IgD-negative memory B cell (primary cell): Measurements from ENCODE around the gene AGAP5. TPM values are rescaled to one million over a fixed set of nuclear protein-coding genes. Genes with fewer than 3 reads are reported as not detected.

Experiments used
- H3K27ac Mint-ChIP-seq, 3 donors: one replicate each; pipeline ENCODE4 v1.8.0; 2020 to 2022; ENCODE audit warnings: mild to moderate bottlenecking in 3 of 3, mixed read lengths in 3 of 3, moderate library complexity in 1 of 3
- H3K27me3 Mint-ChIP-seq: one replicate; pipeline ENCODE4 v1.8.0; 2021; ENCODE audit warnings: mixed read lengths
- H3K36me3 Mint-ChIP-seq: one replicate; pipeline ENCODE4 v1.8.0; 2020; ENCODE audit warnings: mild to moderate bottlenecking, mixed read lengths
- H3K4me1 Mint-ChIP-seq, 3 donors: one replicate each; pipeline ENCODE4 v1.8.0; 2020 to 2022; ENCODE audit warnings: mixed read lengths in 3 of 3, mild to moderate bottlenecking in 1 of 3
- H3K4me3 Mint-ChIP-seq, 4 donors: one replicate each; pipeline ENCODE4 v1.8.0; 2020 to 2022; ENCODE audit warnings: mild to moderate bottlenecking in 4 of 4, mixed read lengths in 4 of 4, moderate library complexity in 3 of 4
- H3K9me3 Mint-ChIP-seq, 3 donors: one replicate each; pipeline ENCODE4 v1.8.0; 2020 to 2021; ENCODE audit warnings: mixed read lengths in 3 of 3, mild to moderate bottlenecking in 1 of 3
- polyA plus RNA-seq: library from polyadenylated mRNA; unstranded; fragments of 300-500 nt; fragmentation: Illumina TruSeq; gene quantifications from one replicate; pipeline ENCODE4 v1.2.3, GENCODE V29; 2021

Gene AGAP5
- polyA plus RNA-seq, 1 donor from 2014 or later = 0.99 TPM

DNA sequence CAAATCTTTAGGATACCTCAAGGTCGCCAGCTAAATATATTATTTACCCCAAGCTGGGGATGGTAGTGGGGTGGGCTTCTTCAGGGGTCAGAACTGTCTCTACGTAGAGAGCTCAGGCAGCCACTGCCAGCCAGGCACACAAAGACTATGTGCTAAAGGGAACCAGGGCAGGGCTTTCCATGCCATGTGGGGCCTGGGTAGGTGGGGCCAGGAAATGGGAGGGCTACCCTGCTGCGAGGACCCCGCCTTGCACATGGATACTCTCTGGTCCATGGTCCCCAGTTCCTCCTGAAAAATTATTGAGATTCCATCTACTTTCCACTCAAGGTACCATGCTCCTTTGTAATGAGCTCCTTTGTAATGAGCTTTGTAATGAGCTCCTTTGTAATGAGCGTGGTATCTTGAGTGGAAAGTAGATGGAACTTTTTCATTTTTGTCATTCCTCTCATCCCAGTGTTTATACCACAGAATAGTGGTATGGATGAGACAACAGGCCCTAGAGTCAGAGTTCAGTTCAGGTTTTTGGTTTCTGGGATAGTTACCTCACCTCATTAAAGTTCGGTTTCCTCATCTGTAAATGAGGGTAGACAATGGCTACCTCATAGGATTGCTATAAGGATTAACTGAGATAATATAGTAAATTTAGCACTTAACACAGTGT lies 47.9 kb downstream of the AGAP5 start:
- no peak overlapping the region for H3K4me3 Mint-ChIP-seq
- peaks cover 5 to 11% (median 6%) of the 10 kb centered on the region in 3 donors for H3K4me1 Mint-ChIP-seq

DNA sequence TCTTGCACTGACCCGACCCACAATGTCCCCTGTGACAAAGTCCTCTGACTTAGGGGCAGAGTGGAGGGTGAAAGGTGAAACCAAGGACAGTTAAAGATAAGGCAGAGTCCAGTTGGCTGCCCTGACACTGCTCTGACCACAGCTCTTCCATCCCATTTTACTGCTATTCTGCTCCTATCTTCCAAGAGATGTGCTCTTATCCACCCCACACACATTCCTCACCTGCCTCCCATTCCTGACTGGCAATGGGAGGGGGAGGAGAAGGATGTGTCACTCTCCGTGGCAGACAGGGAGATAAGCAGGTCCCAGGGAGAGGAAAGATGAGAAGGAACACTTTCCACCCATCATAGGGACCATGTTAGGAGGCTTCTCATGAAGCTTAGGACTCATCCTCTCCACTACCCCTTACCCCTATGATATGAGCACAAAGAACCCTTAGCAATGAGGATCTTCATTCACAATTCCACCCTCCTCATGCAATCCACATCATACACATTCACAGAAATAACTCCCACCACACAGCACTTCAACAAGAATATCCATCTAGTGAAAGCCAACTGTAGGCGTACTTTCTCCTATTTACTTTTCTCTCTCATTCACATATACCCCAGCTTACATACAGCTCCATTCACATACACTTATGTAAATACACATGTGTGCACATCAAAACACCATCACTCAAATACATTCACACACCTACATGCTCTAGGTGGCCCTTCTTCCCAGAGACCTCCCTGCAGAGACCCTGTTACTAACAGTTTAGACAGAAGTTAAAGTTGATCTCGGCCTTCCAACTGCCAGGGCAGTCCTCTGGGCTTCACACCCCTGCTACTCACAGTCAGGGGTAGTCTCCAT lies 48.7 kb downstream of the AGAP5 start:
- no peaks in the 10 kb centered on the region for H3K27me3 Mint-ChIP-seq
- peak overlapping the region in 3 of 4 donors; percentile 0 to 65 (median 35) for H3K4me3 Mint-ChIP-seq
- peaks cover 6 to 13% (median 6%) of the 10 kb centered on the region in 3 donors for H3K4me1 Mint-ChIP-seq
- H3K9me3 Mint-ChIP-seq = no peaks in the 10 kb centered on the region
- no peaks in the 10 kb centered on the region for H3K36me3 Mint-ChIP-seq
- no peak overlapping the region for H3K27ac Mint-ChIP-seq

More for the DNA sequence above, 47.9 kb downstream of the AGAP5 start:
- H3K27ac Mint-ChIP-seq = no peak overlapping the region
- H3K9me3 Mint-ChIP-seq = no peaks in the 10 kb centered on the region
- peaks cover 2% of the 10 kb centered on the region for H3K27me3 Mint-ChIP-seq
- no peaks in the 10 kb centered on the region for H3K36me3 Mint-ChIP-seq

DNA sequence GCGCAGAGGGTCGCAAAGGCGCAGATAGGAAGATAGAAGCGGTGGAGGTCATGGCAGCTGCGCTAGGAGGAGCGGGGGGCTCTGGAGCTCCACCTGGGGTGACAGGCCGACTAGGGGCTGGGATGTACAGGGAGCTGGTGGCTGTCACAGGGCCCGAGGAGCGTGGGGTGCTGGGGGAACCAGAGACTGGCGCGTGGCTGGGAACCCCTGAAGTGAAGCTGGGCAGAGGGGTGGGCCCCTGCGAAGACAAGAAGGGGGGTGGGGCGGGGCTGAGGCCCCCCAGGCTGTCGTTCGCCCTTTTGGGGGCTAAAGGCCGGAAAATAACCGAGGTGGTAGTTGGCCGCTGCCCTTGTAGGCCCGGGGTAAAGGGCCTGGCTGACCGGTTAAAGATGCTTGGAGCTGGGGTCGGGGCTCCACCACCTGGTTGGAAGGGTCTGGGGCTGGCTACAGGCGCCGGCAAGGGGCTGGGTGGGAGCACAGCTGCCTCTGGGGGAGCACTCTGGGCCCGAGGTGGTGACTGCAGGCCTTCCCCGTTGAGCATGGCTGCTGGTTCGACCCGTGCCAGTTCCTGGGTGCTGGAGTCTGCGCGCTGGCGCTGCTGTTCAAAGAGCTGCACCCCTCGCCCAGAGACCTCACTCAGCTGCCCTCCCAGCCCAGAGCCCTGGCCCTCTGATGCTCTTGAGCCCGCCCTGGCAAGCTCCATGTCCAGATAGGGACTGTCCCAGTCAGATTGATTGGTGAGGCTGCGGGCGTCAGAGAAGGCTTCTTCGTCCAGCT lies 49.8 kb downstream of the AGAP5 start:
- Mint-ChIP-seq H3K9me3 (no peaks in the 10 kb centered on the region), H3K36me3 (no peaks in the 10 kb centered on the region), H3K27ac (peak overlapping the region in 1 of 3 donors; percentile 43), H3K4me1 (peaks cover 10 to 15% (median 10%) of the 10 kb centered on the region in 3 donors), H3K4me3 (peak overlapping the region in 3 of 4 donors; percentile 71 to 86 (median 83)), H3K27me3 (no peaks in the 10 kb centered on the region)

GRCh38 chr10:73647211-73647874 lies 50.6 kb downstream of the AGAP5 start:
- peak overlapping the region in 3 of 4 donors; percentile 71 to 86 (median 83) for H3K4me3 Mint-ChIP-seq
- H3K27ac Mint-ChIP-seq = peak overlapping the region in 1 of 3 donors; percentile 43
- peaks cover under 1% of the 10 kb centered on the region for H3K27me3 Mint-ChIP-seq
- no peaks in the 10 kb centered on the region for H3K36me3 Mint-ChIP-seq
- H3K4me1 Mint-ChIP-seq = peaks cover 10 to 15% (median 10%) of the 10 kb centered on the region in 3 donors
- no peaks in the 10 kb centered on the region for H3K9me3 Mint-ChIP-seq

DNA sequence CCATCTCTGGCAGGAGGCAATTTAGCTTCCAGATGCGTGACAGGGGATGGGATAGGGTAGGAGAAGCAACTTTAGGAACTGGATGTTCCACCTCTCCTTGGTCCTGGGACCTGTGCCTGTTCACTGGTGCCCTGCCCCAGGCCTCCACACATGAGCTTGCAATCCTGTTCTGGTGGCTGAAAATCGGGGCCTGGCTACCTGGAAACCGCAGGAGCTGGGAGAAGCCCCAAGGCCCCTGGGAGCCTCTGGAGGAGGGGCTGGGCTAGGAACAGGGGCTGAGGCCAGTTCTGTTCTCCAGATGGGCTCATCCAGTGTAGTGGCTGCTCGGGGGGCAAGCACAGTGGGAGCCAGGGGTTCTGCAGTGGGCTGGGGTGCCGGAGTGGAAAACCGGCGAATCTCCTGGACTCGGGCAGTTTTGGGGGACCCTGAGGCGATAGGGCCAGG lies 51.3 kb downstream of the AGAP5 start:
- Mint-ChIP-seq H3K9me3 (no peaks in the 10 kb centered on the region), H3K27ac (no peak overlapping the region), H3K36me3 (no peaks in the 10 kb centered on the region), H3K4me1 (peaks cover 10 to 15% (median 10%) of the 10 kb centered on the region in 3 donors), H3K27me3 (peaks cover 2% of the 10 kb centered on the region), H3K4me3 (peak overlapping the region in 2 of 4 donors; percentile 38 to 83)

DNA sequence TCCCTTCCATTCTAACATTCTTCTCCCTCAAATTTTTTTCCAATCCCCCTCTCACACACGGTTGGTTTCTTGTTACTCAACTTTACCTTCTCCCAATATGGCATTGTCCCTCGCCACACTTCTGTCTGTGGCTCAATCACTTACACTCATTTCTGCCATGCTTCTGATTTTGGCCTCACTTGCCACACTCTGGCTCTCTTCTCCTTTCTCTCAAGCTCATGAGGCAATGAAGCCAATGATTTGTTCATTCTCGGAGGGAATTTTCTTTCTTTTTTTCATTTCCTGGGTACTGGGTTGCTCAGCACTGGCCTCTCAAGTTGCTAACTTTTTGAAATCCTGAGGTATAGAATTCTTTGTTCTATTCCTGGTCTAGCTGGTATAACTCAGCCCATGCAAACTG lies 52.7 kb downstream of the AGAP5 start:
- H3K4me1 Mint-ChIP-seq = peaks cover 5 to 7% (median 6%) of the 10 kb centered on the region in 3 donors
- peaks cover 2% of the 10 kb centered on the region for H3K27me3 Mint-ChIP-seq
- peak overlapping the region in 1 of 3 donors; percentile 41 for H3K27ac Mint-ChIP-seq
- no peaks in the 10 kb centered on the region for H3K36me3 Mint-ChIP-seq
- peak overlapping the region in 1 of 4 donors; percentile 30 for H3K4me3 Mint-ChIP-seq
- no peaks in the 10 kb centered on the region for H3K9me3 Mint-ChIP-seq

- no peaks in the 10 kb centered on the region for H3K9me3 Mint-ChIP-seq
- H3K27ac Mint-ChIP-seq = peak overlapping the region in 1 of 3 donors; percentile 69
Observed at GRCh38 chr10:73644767-73645166, 53.1 kb downstream of the AGAP5 start.

DNA sequence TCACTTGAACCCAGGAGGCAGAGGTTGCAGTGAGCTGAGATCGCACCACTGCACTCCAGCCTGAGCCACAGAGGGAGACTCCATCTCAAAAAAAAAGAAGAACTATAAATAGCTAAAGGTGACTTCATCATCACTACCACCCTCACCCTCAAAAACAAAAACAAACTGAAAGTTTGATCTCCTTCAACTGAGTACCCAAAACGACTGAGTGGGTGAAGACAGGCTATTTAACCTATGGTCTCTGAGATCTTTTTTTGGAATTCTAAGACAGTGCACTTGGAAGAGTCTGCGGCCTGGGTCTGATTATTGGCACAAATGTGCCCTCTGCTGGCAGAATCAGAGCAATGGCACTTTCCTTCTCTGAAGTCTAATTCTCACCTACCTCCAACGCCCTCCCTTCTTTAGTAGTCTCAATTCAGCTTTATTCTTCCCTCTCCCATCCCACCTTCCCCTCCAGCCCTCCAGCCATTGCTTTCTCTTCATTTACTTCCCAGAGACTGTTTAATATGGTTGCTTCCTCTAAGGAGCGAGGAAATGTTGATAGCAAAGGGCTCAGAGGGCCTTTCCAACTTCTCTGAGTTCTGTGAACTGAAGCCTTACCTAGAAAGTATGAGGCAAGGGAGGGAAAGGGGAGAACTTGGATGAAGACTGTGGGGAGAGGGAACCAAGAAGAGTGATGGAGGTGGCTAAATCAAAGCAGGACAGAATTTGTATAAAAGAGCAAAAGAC lies 53.7 kb downstream of the AGAP5 start:
- H3K27ac Mint-ChIP-seq = peak overlapping the region in 1 of 3 donors; percentile 69
- peak overlapping the region; percentile 1 to 83 (median 44) for H3K4me3 Mint-ChIP-seq
- peaks cover 4% of the 10 kb centered on the region in 3 donors for H3K4me1 Mint-ChIP-seq
- H3K36me3 Mint-ChIP-seq = no peaks in the 10 kb centered on the region
- peaks cover 2% of the 10 kb centered on the region for H3K27me3 Mint-ChIP-seq
- H3K9me3 Mint-ChIP-seq = no peaks in the 10 kb centered on the region

More at GRCh38 chr10:73644767-73645166, 53.1 kb downstream of the AGAP5 start:
- H3K4me1 Mint-ChIP-seq = peaks cover 4 to 5% (median 4%) of the 10 kb centered on the region in 3 donors
- H3K27me3 Mint-ChIP-seq = peaks cover 2% of the 10 kb centered on the region
- no peaks in the 10 kb centered on the region for H3K36me3 Mint-ChIP-seq
- peak overlapping the region in 1 of 4 donors; percentile 58 for H3K4me3 Mint-ChIP-seq

GRCh38 chr10:73643362-73643761 lies 54.5 kb downstream of the AGAP5 start:
- Mint-ChIP-seq H3K9me3 (no peaks in the 10 kb centered on the region), H3K4me3 (no peak overlapping the region), H3K27me3 (peaks cover 2% of the 10 kb centered on the region), H3K36me3 (no peaks in the 10 kb centered on the region), H3K4me1 (peaks cover 4% of the 10 kb centered on the region in 3 donors), H3K27ac (no peak overlapping the region)

DNA sequence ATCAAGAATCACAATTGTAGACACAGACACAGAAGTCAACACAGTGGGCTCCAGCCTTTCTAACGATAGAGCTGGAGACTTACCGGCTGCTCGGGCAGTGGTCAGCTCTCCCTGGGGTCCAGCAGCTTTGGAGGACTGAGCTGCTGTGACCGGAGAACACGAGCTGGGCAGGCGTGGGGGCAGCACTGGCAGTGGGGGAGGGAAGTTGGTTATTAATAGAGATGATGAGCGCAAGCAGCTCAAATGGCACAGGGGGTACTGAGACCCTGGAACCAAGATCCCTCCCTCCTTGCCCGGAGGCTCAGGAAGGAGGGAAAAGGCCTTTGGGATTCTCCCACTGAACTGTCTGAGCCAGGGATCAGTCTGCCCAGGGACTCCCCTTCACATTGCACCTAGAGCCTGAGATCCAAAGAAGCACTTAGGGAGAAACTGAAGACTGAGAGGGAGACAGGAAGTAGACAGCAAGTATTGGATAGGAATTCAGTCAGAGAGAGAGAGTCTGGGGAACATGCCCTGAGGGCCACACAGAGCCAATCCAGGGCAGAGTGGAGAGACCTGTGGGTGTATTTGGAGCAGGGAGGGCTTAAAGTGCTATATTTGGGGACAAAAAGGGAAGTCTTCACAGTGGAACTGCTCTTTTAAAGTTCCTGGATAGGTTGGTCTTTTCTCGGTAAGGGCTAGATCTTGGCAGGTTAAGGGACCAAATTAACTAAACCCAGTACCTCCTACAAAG lies 56.4 kb downstream of the AGAP5 start, which contains the start of gene MYOZ1:
TSS of gene MYOZ1 (minus strand) at position 147 of the 733 bp plus-strand sequence. CDS start 1,457 bp downstream, outside the sequence.
- Mint-ChIP-seq H3K36me3 (no peaks in the 10 kb centered on the region), H3K27me3 (peaks cover 2% of the 10 kb centered on the region), H3K9me3 (no peaks in the 10 kb centered on the region), H3K4me1 (peaks cover 4% of the 10 kb centered on the region in 3 donors), H3K27ac (peak within 1 kb of the TSS in 2 of 3 donors; percentile 69 to 93), H3K4me3 (no peak within 1 kb of the TSS)

DNA sequence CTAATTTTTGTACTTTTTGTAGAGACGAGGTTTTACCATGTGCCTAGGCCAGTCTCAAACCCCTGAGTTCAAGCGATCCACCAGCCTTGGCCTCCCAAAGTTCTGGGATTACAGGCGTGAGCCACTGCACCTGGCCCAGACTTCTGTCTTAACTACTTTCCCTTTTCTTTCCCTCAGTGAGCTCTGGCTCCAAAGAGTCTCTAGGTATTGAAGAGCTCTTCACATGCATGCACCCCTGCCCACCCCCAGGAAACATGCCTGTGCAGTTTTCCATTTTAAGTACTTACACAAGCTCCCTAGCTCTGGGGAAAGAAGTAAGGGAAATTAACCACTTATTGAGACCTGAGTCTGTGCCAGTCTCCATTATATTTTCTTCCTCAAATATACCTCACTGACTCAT lies 58.6 kb downstream of the AGAP5 start:
- H3K9me3 Mint-ChIP-seq = no peaks in the 10 kb centered on the region
- H3K27ac Mint-ChIP-seq = no peak overlapping the region
- no peaks in the 10 kb centered on the region for H3K36me3 Mint-ChIP-seq
- peaks cover 3 to 4% (median 4%) of the 10 kb centered on the region in 3 donors for H3K4me1 Mint-ChIP-seq
- H3K27me3 Mint-ChIP-seq = peaks cover 2% of the 10 kb centered on the region
- H3K4me3 Mint-ChIP-seq = no peak overlapping the region

DNA sequence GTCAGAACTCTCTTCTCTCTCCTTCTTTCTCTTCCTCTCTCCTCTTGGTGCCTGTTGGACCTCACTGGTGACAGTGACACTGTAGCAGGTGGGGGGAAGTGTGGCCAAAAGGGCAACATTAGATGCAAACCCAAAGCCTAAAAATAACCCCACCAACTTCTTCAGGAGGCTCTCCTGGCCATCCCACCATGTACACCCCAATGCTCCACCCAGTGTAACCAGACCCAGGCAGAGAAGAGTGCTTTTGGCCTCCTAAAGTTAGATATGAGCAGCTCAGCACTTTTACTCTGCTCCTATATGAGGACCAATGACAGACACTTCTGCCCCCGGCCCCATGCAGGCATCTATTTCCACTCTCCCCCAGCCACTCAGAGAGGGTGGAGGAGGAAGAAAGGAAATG lies 62.1 kb downstream of the AGAP5 start:
- Mint-ChIP-seq H3K27me3 (no peaks in the 10 kb centered on the region), H3K4me1 (no peaks in the 10 kb centered on the region), H3K9me3 (no peaks in the 10 kb centered on the region), H3K4me3 (no peak overlapping the region), H3K27ac (no peak overlapping the region), H3K36me3 (no peaks in the 10 kb centered on the region)

DNA sequence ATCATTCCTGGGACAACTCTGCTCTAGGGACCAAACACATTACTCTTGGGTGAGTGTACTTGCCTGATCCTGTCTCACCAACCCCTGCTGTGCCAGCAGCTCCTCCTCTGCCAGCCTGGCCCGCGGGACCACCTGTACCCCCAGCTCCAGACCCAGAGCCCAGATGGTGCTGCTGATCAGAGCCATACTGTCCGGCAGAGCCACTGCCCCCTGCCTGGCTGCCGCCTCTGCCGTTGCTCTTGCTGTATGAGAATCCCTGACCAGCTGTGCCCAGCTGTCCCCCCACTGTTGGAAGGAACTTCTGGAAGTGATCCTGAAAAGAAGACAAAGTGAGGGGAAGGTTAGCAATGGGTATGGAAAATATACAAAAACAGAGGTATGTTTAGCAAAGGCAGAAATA lies 63.5 kb downstream of the AGAP5 start:
- Mint-ChIP-seq H3K4me3 (no peak overlapping the region), H3K9me3 (no peaks in the 10 kb centered on the region), H3K36me3 (no peaks in the 10 kb centered on the region), H3K27ac (no peak overlapping the region), H3K27me3 (no peaks in the 10 kb centered on the region), H3K4me1 (no peaks in the 10 kb centered on the region)
